SHP77 (cell line): ENCODE results near the gene H1-8.
A peak's percentile ranks its signal among the peaks of the same experiment; 100 is the strongest.

Experiments used
- DNase-seq, 2 experiments: peaks; one replicate each; lab custom pipeline; 2025; lab: John Stamatoyannopoulos, UW

Gene H1-8

GRCh38 chr3:129593595-129594339, 50.8 kb downstream of the H1-8 start:
- peak; percentile 93 to 95 for DNase-seq

- no peak for DNase-seq
Observed at GRCh38 chr3:129594409-129594808, 51.4 kb downstream of the H1-8 start.

GRCh38 chr3:129594907-129595390, 52.0 kb downstream of the H1-8 start:
- no peak for DNase-seq

GRCh38 chr3:129595544-129596193, 52.7 kb downstream of the H1-8 start:
- DNase-seq = no peak

- peak; percentile 76 to 84 for DNase-seq
Observed at GRCh38 chr3:129596194-129597086, 53.5 kb downstream of the H1-8 start.

GRCh38 chr3:129597087-129597999, 54.4 kb downstream of the H1-8 start:
- peak in 1 of 2 experiments; percentile 60 for DNase-seq

GRCh38 chr3:129598000-129598381, 55.0 kb downstream of the H1-8 start:
- DNase-seq = no peak

GRCh38 chr3:129598484-129598883, 55.5 kb downstream of the H1-8 start:
- no peak for DNase-seq

- no peak for DNase-seq
Observed at GRCh38 chr3:129599073-129599472, 56.1 kb downstream of the H1-8 start.

GRCh38 chr3:129599607-129600006, 56.6 kb downstream of the H1-8 start:
- no peak for DNase-seq

GRCh38 chr3:129600348-129600747, 57.4 kb downstream of the H1-8 start:
- no peak for DNase-seq
